ENCODE measurements around the gene PPM1B. TPM values are rescaled to one million over a fixed set of nuclear protein-coding genes. Genes with fewer than 3 reads are reported as not detected.
"Not testable (repeated sequence)": the region's sequence is repeated elsewhere in the genome, so short reads cannot be mapped to it uniquely, and the experiment has no call there.

PPM1B gene
- total RNA-seq, 2 experiments from 2014 or later = 52.7 to 54.2 TPM

DNA sequence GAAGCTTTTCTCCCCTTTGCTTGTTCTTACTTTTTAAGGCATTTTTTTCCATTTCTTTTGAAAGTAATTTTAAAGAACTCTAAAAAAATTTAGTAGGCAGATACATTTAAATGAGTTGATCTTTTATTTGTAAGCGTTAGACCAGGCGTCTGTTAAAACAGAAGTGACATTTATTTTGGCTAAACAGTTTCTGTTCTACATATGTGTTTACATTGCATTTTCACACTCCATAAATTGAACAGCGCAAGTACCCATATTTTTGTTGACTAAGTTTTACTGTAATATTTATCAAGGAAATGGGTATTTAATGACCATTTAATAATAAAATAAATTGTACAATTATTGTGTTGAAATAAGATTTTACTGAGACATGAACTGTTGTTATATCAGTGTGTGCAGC is 21.9 kb downstream of the PPM1B start:
- Mint-ChIP-seq H3K27me3 (no peaks in the 10 kb centered on the region), H3K9me3 (no peaks in the 10 kb centered on the region), H3K4me3 (no peak overlapping the region), H3K27ac (no peak overlapping the region), H3K4me1 (peaks cover 53% of the 10 kb centered on the region), H3K36me3 (ENCODE audit: low read depth) (peaks cover 37% of the 10 kb centered on the region)
- ChIA-PET POLR2A (no interaction called here), CTCF (no interaction called here)
- no peak for DNase-seq

DNA sequence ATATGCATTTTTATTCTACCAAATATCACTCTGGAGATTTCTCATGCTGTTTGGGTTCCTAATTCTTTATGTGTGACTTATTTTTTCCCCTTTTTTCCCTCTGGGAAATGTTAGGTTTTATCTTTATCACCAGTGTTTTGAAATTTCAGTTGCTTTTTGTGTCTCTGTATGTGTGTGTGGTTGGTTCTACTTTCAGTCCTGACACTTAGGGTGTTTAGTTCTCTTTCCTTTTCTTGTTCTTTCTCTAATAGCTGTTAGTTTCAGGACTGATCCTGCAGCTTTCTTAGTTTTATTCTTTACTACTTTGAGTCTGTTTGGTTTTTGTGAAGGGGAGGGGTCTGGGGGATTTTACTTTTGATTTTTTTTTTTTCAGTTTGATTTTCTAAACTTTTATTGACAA is 23.1 kb downstream of the PPM1B start:
- DNase-seq = no peak
- Mint-ChIP-seq H3K36me3 (ENCODE audit: low read depth) (peaks cover 36% of the 10 kb centered on the region), H3K4me3 (no peak overlapping the region), H3K9me3 (no peaks in the 10 kb centered on the region), H3K27me3 (no peaks in the 10 kb centered on the region), H3K4me1 (peaks cover 49% of the 10 kb centered on the region), H3K27ac (peak overlapping the region; percentile 66)
- ChIA-PET CTCF (interaction anchor here (0.7 kb wide), 2 partner anchors 16 to 101 kb away, joined by 4 read pairs; no protein-coding TSS in a partner anchor), POLR2A (interaction anchor here (1.5 kb wide), 1 partner anchor 22 kb away, joined by 3 read pairs; no protein-coding TSS in a partner anchor)

DNA sequence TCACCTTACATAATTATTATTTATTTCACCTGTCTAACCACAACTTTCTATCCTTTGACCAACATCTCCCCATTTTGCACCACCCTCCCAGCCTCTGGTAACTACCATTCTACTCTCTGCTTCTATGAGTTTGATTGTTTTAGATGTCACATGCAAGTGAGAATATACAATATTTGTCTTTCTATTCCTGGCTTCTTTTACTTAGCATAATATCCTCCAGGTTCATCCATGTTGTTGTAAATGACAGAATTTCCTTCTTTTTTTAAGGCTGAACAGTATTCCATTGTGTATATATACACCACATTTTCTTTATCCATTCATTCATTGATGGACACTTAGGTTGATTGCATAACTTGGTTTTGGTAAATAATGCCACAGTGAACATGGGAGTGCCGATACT is 24.0 kb downstream of the PPM1B start:
- POLR2A ChIA-PET = no interaction called here

DNA sequence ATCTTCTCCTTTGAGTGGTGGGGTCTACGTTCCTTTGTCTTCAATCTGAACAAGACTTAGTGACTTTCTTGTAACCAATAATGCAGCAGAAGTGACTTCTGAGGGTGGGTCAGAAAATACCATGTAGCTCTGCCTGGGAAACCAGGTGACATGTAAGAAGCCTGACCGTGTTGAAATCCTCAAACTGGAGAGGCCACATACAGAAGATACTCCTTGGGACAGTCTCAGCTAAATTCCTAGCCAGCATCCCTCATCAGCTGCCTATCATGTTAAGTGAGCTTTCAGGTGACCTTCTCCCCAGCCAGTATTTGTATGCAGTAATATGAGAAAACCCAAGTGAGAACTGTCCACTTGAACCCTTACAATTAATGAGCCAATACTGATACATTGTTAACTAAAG is 27.0 kb downstream of the PPM1B start:
- H3K36me3 Mint-ChIP-seq (ENCODE audit: low read depth) = peaks cover 24% of the 10 kb centered on the region
- H3K27me3 Mint-ChIP-seq = no peaks in the 10 kb centered on the region
- peaks cover 28% of the 10 kb centered on the region for H3K4me1 Mint-ChIP-seq
- POLR2A ChIA-PET = no interaction called here
- no peak overlapping the region for H3K4me3 Mint-ChIP-seq
- DNase-seq = no peak
- no peaks in the 10 kb centered on the region for H3K9me3 Mint-ChIP-seq
- H3K27ac Mint-ChIP-seq = no peak overlapping the region
- CTCF ChIA-PET = interaction anchor here (1.0 kb wide), 1 partner anchor 9 kb away, joined by 3 read pairs; no protein-coding TSS in a partner anchor

More for the DNA sequence above, 24.0 kb downstream of the PPM1B start:
- Mint-ChIP-seq H3K4me3 (no peak overlapping the region), H3K9me3 (no peaks in the 10 kb centered on the region), H3K4me1 (peaks cover 41% of the 10 kb centered on the region), H3K27me3 (no peaks in the 10 kb centered on the region), H3K36me3 (ENCODE audit: low read depth) (peaks cover 32% of the 10 kb centered on the region), H3K27ac (no peak overlapping the region)
- no peak for DNase-seq
- CTCF ChIA-PET = no interaction called here

DNA sequence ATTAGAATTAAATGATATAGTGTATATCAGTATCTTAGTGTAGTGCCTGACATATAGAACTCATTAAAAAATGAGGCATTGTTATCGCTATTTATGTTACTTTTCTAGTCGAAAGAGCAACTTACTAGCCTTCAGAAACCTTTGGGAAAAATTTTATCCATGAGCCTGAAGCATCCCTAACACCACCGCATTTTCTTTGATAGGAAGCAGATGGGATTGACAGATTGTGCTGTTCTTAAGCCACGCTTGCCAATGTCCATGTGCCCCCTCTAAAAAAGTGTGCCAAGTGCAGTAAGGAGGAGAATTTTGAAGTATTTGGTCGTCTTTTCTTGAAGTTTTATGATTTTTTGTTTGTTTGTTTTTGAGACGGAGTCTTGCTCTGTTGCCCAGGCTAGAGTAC is 29.1 kb downstream of the PPM1B start:
- POLR2A ChIA-PET = no interaction called here

DNA sequence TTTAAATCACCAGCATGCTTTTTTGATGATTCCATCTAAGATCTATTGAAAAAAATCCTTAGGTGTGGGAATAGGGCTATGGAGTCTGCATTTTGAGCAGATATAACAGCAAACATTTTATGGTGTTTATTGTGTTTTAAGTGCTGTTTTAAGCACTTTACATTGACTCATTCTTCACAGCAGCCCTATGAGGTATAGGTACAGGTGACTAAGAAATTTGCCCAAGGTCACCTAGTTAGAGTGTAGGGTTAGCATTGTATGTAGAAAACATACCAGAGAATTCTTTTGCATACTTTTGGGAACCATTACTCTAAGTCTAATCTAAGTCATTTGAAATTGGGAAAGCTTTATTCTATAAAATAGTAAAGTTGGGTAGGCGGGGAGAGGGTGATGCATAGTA is 31.3 kb downstream of the PPM1B start:
- ChIA-PET CTCF (no interaction called here), POLR2A (no interaction called here)
- no peak overlapping the region for H3K4me3 Mint-ChIP-seq
- peaks cover 8% of the 10 kb centered on the region for H3K9me3 Mint-ChIP-seq
- H3K4me1 Mint-ChIP-seq = peaks cover 18% of the 10 kb centered on the region
- H3K27ac Mint-ChIP-seq = no peak overlapping the region
- peaks cover 36% of the 10 kb centered on the region for H3K36me3 Mint-ChIP-seq (ENCODE audit: low read depth)
- H3K27me3 Mint-ChIP-seq = no peaks in the 10 kb centered on the region
- DNase-seq = no peak

More for the DNA sequence above, 29.1 kb downstream of the PPM1B start:
- Mint-ChIP-seq H3K27me3 (no peaks in the 10 kb centered on the region), H3K36me3 (ENCODE audit: low read depth) (peaks cover 33% of the 10 kb centered on the region), H3K27ac (no peak overlapping the region), H3K4me3 (no peak overlapping the region), H3K4me1 (peaks cover 17% of the 10 kb centered on the region), H3K9me3 (no peaks in the 10 kb centered on the region)
- DNase-seq = no peak
- CTCF ChIA-PET = no interaction called here

DNA sequence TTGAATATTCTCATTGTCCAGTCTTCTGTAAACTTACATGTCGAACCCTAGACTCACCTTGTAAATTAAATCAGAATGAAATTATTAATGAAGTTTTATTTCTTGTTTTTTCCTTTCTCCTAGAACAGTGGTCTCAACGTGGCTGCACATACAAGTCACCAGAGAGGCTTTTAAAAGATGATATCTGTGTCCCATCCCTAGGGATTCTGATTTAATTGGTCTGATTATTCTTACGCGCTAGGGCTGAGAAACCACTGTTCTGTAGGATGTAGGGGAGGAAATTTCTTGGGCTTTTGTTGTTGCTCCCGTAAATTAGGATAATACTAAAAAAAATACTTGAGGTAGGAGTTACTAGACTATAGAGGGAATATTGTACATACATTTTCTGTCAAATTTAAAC is 32.1 kb downstream of the PPM1B start:
- ChIA-PET CTCF (no interaction called here), POLR2A (no interaction called here)
- DNase-seq = no peak
- no peak overlapping the region for H3K4me3 Mint-ChIP-seq
- H3K27ac Mint-ChIP-seq = no peak overlapping the region
- H3K4me1 Mint-ChIP-seq = peaks cover 19% of the 10 kb centered on the region
- H3K9me3 Mint-ChIP-seq = peaks cover 8% of the 10 kb centered on the region
- H3K27me3 Mint-ChIP-seq = no peaks in the 10 kb centered on the region
- peaks cover 34% of the 10 kb centered on the region for H3K36me3 Mint-ChIP-seq (ENCODE audit: low read depth)

DNA sequence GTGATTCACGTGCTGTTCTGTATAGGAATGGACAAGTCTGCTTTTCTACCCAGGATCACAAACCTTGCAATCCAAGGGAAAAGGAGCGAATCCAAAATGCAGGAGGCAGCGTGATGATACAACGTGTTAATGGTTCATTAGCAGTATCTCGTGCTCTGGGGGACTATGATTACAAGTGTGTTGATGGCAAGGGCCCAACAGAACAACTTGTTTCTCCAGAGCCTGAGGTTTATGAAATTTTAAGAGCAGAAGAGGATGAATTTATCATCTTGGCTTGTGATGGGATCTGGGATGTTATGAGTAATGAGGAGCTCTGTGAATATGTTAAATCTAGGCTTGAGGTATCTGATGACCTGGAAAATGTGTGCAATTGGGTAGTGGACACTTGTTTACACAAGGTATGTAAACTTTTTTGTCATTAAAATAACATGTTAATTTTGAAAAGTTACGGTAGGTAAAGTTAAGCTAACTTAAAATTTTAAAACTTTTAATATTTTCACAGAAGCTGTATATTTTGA is 33.0 kb downstream of the PPM1B start:
- H3K27me3 Mint-ChIP-seq = no peaks in the 10 kb centered on the region
- ChIA-PET POLR2A (no interaction called here), CTCF (interaction anchor here (0.5 kb wide), 1 partner anchor 33 kb away, joined by 3 read pairs; no protein-coding TSS in a partner anchor)
- no peak overlapping the region for H3K27ac Mint-ChIP-seq
- no peak for DNase-seq
- peaks cover 30% of the 10 kb centered on the region for H3K36me3 Mint-ChIP-seq (ENCODE audit: low read depth)
- peaks cover 17% of the 10 kb centered on the region for H3K4me1 Mint-ChIP-seq
- no peak overlapping the region for H3K4me3 Mint-ChIP-seq
- H3K9me3 Mint-ChIP-seq = peaks cover 8% of the 10 kb centered on the region

DNA sequence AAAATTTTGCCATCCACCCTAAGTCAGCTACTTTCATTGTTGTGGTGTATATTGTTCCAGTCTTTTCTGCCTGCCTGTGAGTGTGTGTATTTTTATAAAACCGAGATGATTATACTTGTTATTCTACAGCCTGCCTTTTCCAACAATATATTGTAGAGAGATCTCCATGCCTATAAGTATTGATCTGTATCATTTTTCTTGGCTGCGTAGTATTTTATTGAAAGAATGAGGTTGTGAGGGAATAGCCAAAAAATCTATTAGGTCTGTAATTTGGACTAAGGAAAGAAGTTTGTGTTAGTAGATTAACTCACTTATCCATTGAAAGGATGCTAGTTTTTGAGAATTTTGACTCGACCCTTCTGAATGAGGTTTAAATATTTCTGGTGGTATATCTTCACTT is 34.9 kb downstream of the PPM1B start:
- H3K4me3 Mint-ChIP-seq = no peak overlapping the region
- peaks cover 32% of the 10 kb centered on the region for H3K36me3 Mint-ChIP-seq (ENCODE audit: low read depth)
- H3K27me3 Mint-ChIP-seq = no peaks in the 10 kb centered on the region
- POLR2A ChIA-PET = no interaction called here
- CTCF ChIA-PET = no interaction called here
- peaks cover 15% of the 10 kb centered on the region for H3K4me1 Mint-ChIP-seq
- H3K9me3 Mint-ChIP-seq = peaks cover 8% of the 10 kb centered on the region
- no peak for DNase-seq
- H3K27ac Mint-ChIP-seq = no peak overlapping the region

DNA sequence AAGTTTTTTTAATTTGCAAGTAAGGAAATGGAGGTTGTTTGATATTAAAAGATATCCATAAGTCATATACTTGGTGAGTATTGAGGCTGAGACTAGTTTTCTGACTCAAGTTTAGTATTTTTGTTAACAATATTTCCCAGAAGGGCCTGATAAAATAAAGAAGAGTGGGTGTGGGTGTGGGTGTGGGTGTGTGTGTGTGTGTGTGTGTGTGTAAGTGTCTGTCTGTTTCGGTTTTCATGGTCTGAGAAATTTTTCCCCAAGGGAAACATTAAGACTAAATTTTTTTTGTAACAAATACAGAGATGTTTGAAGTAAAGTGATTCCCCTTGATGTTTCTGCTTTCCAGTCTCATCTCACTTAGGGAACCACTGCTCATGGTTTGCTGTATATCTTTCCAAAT is 36.5 kb downstream of the PPM1B start:
- no peak for DNase-seq
- Mint-ChIP-seq H3K27ac (no peak overlapping the region), H3K4me1 (peaks cover 11% of the 10 kb centered on the region), H3K27me3 (no peaks in the 10 kb centered on the region), H3K4me3 (no peak overlapping the region), H3K9me3 (peaks cover 8% of the 10 kb centered on the region), H3K36me3 (ENCODE audit: low read depth) (peaks cover 39% of the 10 kb centered on the region)
- CTCF ChIA-PET = no interaction called here
- POLR2A ChIA-PET = no interaction called here

DNA sequence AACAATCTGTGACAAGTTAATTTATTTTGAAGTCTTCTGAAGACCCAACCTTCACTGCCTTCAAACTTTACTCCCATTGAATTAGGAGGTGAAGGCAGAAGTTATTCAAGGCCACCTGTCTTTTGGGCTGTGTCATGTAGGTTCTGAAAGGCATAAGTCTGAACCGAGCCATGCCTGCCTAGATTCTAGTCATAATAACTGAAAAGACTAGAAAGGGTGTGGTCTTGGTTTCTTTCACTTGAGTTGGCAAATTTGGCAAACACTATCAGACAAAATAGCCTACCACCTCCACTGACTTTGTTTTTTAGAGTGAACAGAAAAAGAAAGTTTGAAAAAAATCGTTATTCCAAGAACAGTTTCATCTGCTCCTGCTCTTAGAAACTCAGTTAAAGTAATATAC is 38.4 kb downstream of the PPM1B start:
- Mint-ChIP-seq H3K27ac (no peak overlapping the region), H3K4me3 (no peak overlapping the region), H3K36me3 (ENCODE audit: low read depth) (peaks cover 38% of the 10 kb centered on the region), H3K9me3 (peaks cover 8% of the 10 kb centered on the region), H3K4me1 (peaks cover 11% of the 10 kb centered on the region), H3K27me3 (no peaks in the 10 kb centered on the region)
- CTCF ChIA-PET = no interaction called here
- no peak for DNase-seq
- POLR2A ChIA-PET = no interaction called here

DNA sequence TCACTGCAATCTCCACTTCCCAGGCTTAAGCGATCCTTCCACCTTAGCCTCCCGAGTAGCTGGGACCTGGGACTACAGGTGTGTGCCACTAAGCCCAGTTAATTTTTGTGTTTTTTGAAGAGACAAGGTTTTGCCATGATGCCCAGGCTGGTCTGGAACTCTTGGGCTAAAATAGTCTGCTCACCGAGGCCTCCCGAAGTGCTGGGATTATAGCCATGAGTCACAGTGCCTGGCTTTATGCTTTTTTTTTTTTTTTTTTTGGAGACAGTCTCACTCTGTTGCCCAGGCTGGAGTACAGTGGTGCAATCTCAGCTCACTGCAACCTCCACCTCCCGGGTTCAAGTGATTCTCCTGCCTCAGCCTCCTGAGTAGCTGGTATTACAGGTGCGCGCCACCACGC is 39.0 kb downstream of the PPM1B start:
- CTCF ChIA-PET = interaction anchor here (0.6 kb wide), 1 partner anchor 16 kb away, joined by 4 read pairs; no protein-coding TSS in a partner anchor
- peaks cover 14% of the 10 kb centered on the region for H3K4me1 Mint-ChIP-seq
- DNase-seq, H3K27ac Mint-ChIP-seq, POLR2A ChIA-PET, H3K27me3 Mint-ChIP-seq, H3K9me3 Mint-ChIP-seq, H3K4me3 Mint-ChIP-seq: not testable (repeated sequence)
- H3K36me3 Mint-ChIP-seq (ENCODE audit: low read depth) = peaks cover 42% of the 10 kb centered on the region

DNA sequence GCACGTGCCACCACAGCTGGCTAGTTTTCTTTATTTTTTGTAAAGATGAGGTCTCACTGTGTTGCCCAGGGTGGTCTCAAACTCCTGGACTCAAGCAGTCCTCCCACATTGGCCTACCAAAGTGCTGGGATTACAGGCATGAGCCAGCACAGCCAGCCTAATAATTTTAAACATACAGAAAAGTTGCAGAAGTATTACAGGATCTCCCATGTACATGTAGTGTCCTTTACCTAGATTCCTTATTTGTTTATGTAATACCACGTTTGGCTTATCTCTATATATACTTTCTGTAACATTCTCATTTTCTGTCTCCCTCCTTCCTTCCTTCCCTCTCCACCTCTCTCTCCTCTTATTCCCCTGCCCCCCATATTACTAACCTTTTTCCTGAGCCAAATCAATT is 41.7 kb downstream of the PPM1B start:
- ChIA-PET POLR2A (no interaction called here), CTCF (interaction anchor here (0.6 to 0.7 kb wide), 2 partner anchors 118 to 168 kb away, joined by 3 to 6 read pairs; no protein-coding TSS in a partner anchor)
- DNase-seq = no peak
- Mint-ChIP-seq H3K27me3 (no peaks in the 10 kb centered on the region), H3K36me3 (ENCODE audit: low read depth) (peaks cover 39% of the 10 kb centered on the region), H3K4me1 (peaks cover 7% of the 10 kb centered on the region), H3K4me3 (no peak overlapping the region), H3K27ac (no peak overlapping the region), H3K9me3 (no peaks in the 10 kb centered on the region)

DNA sequence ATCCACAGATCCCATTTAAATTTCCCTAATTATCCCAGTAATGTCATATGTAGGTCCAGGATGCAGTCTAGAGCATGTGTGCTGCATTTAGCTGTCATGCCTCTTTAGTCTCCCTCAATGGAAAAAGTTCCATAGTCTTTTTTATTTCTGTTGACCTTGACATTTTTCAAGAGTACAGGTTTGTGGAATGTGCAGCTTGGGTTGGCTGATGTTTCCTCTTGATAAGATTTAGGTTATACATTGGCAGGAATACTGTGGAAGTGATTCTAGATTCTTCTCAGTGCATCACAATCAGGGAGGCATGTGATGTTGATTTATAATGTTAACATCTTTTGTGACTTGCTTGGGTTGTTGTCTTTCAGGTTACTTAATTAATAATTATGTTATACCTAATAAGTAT is 42.5 kb downstream of the PPM1B start:
- POLR2A ChIA-PET = no interaction called here
- H3K4me3 Mint-ChIP-seq = no peak overlapping the region

More for the DNA sequence above, 42.5 kb downstream of the PPM1B start:
- Mint-ChIP-seq H3K27ac (no peak overlapping the region), H3K36me3 (ENCODE audit: low read depth) (peaks cover 44% of the 10 kb centered on the region), H3K27me3 (no peaks in the 10 kb centered on the region), H3K9me3 (no peaks in the 10 kb centered on the region), H3K4me1 (peaks cover 9% of the 10 kb centered on the region)
- CTCF ChIA-PET = no interaction called here
- DNase-seq = no peak
